ENCODE results near the gene XIAP. TPM values are rescaled to one million over a fixed set of nuclear protein-coding genes. Genes with fewer than 3 reads are reported as not detected.
"Not testable (repeated sequence)": the region's sequence is repeated elsewhere in the genome, so short reads cannot be mapped to it uniquely, and the experiment has no call there.

The XIAP gene
- total RNA-seq, 1 experiment from 2014 or later, result 24.5 TPM

GRCh38 chrX:123860983-123861382 is 1.1 kb downstream of the XIAP start:
- in situ Hi-C loops (cut with HindIII; ENCODE audit: low pct_unique_long_range_greater_than_20kb, low sequenced_read_pairs), result no loop called here
- no peak for DNase-seq (ENCODE audit: low read depth)

- DNase-seq (ENCODE audit: low read depth), result peak; percentile 46
- in situ Hi-C loops (cut with HindIII; ENCODE audit: low pct_unique_long_range_greater_than_20kb, low sequenced_read_pairs), result no loop called here
These were observed 9.6 kb downstream of the XIAP start for GRCh38 chrX:123869488-123869887.

GRCh38 chrX:123871309-123871708 is 11.5 kb downstream of the XIAP start:
- in situ Hi-C loops (cut with HindIII; ENCODE audit: low pct_unique_long_range_greater_than_20kb, low sequenced_read_pairs), result no loop called here
- peak; percentile 35 for DNase-seq (ENCODE audit: low read depth)

DNA sequence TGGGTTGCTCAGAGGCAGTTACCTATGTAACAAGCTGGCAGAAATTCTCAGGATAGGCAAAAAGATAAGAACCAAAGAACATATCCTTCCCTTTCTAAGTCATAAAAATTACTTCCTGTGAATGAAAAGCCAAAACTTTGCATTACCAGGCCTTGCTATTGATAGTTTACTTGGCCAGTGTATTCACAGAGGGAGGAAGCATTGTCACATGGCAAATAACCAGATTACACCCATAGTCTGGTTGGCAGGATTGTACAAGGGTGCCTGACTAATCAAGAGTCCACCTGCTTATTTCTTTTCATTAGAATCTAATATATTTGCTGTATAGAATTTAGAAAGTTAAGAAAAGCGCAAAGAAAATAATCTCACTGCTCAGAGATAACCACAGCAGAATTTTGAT is 14.1 kb downstream of the XIAP start:
- DNase-seq (ENCODE audit: low read depth), result no peak
- in situ Hi-C loops (cut with HindIII; ENCODE audit: low pct_unique_long_range_greater_than_20kb, low sequenced_read_pairs), result no loop called here

GRCh38 chrX:123876177-123876576 is 16.3 kb downstream of the XIAP start:
- in situ Hi-C loops (cut with HindIII; ENCODE audit: low pct_unique_long_range_greater_than_20kb, low sequenced_read_pairs), result no loop called here
- DNase-seq (ENCODE audit: low read depth), result no peak

DNA sequence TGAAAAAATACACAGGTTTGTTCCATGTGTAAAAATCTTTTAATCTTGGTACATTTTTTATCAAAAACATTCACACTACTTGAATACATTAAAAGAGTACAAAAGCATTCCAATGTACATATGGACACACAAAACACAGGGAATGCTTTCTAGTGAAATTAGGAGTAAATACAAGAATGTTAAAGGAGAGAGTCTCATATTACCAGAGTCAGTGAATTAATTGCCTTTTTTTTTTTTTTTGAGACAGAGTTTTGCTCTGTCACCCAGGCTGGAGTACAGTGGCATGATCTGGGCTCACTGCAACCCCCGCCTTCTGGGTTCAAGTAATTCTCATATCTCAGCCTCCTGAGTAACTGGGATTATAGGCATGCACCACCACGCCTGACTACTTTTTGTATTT is 17.0 kb downstream of the XIAP start:
- in situ Hi-C loops (cut with HindIII; ENCODE audit: low pct_unique_long_range_greater_than_20kb, low sequenced_read_pairs), result no loop called here

DNA sequence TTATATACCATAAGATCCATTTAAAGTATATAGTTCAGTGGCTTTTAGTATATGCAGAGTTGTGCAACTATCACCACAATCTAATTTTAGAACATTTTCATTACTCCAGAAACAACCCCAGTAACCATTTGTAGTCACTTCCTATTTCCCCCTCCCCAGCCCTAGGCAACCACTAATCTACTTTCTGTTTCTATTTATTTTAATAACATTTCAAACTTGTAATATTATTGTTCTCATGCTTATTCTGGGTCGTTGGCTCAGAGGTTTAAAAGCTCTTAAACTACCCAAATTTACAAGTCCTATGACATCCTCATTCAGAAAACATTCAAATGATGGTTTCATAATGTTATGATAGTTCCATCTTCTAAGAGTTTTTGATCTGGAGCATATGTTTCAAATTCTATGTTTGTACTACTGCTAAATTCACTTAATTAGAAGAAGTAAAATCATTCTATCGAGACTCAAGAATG is 18.4 kb downstream of the XIAP start:
- in situ Hi-C loops (cut with HindIII; ENCODE audit: low pct_unique_long_range_greater_than_20kb, low sequenced_read_pairs), result no loop called here

More for the DNA sequence above, 17.0 kb downstream of the XIAP start:
- no peak for DNase-seq (ENCODE audit: low read depth)

GRCh38 chrX:123881330-123881729 is 21.5 kb downstream of the XIAP start:
- peak; percentile 25 for DNase-seq (ENCODE audit: low read depth)
- in situ Hi-C loops (cut with HindIII; ENCODE audit: low pct_unique_long_range_greater_than_20kb, low sequenced_read_pairs), result no loop called here

More for the DNA sequence above, 18.4 kb downstream of the XIAP start:
- DNase-seq (ENCODE audit: low read depth), result no peak

DNA sequence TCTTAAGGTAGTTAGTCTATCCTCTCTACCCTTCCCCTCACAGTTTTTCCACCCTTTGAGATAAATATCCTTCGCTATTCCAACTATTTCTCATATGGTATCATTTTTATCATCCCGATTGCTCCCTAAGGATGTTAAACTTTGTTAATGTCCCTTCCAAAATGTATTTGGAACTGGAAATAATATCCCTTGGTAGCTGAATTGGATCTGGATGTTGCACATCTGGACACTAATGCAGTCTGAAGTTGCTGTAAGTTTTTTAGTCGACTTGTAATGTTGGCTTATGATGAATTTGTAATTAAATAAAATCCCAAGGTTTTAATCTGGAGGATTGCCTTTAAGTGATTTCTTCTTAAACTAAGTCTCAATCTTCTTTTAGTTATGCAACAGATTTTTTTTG is 22.5 kb downstream of the XIAP start:
- no peak for DNase-seq (ENCODE audit: low read depth)
- in situ Hi-C loops (cut with HindIII; ENCODE audit: low pct_unique_long_range_greater_than_20kb, low sequenced_read_pairs), result no loop called here

GRCh38 chrX:123884809-123885408 is 25.1 kb downstream of the XIAP start:
- in situ Hi-C loops (cut with HindIII; ENCODE audit: low pct_unique_long_range_greater_than_20kb, low sequenced_read_pairs), result no loop called here

GRCh38 chrX:123899701-123900100 is 39.8 kb downstream of the XIAP start:
- in situ Hi-C loops (cut with HindIII; ENCODE audit: low pct_unique_long_range_greater_than_20kb, low sequenced_read_pairs), result no loop called here
- no peak for DNase-seq (ENCODE audit: low read depth)

More at GRCh38 chrX:123884809-123885408, 25.1 kb downstream of the XIAP start:
- DNase-seq (ENCODE audit: low read depth), result peak; percentile 42

DNA sequence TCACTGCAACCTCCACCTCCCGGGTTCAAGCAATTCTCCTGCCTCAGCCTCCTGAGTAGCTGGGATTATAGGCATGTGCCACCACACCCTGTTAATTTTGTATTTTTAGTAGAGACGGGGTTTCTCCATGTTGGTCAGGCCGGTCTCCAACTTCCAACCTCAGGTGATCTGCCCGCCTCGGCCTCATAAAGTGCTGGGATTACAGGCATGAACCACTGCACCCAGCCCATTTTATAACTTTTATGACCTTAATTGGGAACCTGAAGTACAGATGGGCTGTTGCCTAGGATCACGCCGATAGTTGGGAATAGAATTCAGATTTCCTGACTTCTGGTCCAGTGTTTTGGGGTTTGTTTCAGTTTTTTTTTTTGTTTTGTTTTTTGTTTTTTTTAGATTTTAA is 43.4 kb downstream of the XIAP start:
- in situ Hi-C loops (cut with HindIII; ENCODE audit: low pct_unique_long_range_greater_than_20kb, low sequenced_read_pairs); DNase-seq (ENCODE audit: low read depth): not testable (repeated sequence)

DNA sequence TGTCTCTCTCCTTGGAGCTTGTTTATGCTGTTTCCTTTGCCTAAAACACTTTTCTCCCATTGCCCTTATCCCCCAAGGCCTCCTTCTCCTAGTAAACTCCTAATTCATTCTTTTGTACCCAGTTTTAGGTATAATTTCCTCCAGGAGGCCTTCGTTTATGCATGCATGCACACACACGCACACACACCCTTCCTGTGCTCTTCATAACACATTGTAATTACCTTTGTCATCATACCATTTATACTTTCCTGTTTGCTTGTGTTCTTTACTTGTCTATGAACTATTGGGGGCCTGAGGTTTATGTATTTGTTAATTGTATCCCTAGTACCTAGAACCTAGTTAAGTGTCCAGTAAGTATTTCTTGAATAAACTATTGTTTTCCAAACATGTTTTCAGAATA is 45.5 kb downstream of the XIAP start:
- in situ Hi-C loops (cut with HindIII; ENCODE audit: low pct_unique_long_range_greater_than_20kb, low sequenced_read_pairs), result no loop called here
- no peak for DNase-seq (ENCODE audit: low read depth)

DNA sequence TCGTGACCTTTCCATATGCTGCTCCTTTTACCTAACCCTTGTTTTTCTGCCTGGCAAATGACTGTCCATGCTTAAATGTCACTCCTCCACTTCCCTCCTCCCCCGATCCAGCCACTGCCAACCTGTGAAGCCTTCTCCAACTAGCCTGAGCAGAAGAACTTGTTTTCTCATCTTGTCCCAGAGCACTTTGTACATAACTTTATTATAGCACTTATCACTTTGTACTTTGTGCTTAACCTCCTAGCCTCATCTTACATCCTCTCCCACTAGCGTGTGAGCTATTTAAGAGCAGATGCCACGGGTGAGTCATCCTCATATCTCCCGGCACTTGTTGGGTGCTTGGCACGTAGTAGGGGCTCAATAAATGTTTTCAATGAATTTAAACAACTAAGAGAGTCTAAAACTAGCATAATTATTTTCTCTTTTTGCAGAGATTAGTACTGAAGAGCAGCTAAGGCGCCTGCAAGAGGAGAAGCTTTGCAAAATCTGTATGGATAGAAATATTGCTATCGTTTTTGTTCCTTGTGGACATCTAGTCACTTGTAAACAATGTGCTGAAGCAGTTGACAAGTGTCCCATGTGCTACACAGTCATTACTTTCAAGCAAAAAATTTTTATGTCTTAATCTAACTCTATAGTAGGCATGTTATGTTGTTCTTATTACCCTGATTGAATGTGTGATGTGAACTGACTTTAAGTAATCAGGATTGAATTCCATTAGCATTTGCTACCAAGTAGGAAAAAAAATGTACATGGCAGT is 46.9 kb downstream of the XIAP start:
- in situ Hi-C loops (cut with HindIII; ENCODE audit: low pct_unique_long_range_greater_than_20kb, low sequenced_read_pairs), result no loop called here
- DNase-seq (ENCODE audit: low read depth), result no peak

GRCh38 chrX:123909523-123909922 is 49.7 kb downstream of the XIAP start:
- in situ Hi-C loops (cut with HindIII; ENCODE audit: low pct_unique_long_range_greater_than_20kb, low sequenced_read_pairs), result no loop called here
- no peak for DNase-seq (ENCODE audit: low read depth)

GRCh38 chrX:123917069-123917468 is 57.2 kb downstream of the XIAP start:
- in situ Hi-C loops (cut with HindIII; ENCODE audit: low pct_unique_long_range_greater_than_20kb, low sequenced_read_pairs), result no loop called here

DNA sequence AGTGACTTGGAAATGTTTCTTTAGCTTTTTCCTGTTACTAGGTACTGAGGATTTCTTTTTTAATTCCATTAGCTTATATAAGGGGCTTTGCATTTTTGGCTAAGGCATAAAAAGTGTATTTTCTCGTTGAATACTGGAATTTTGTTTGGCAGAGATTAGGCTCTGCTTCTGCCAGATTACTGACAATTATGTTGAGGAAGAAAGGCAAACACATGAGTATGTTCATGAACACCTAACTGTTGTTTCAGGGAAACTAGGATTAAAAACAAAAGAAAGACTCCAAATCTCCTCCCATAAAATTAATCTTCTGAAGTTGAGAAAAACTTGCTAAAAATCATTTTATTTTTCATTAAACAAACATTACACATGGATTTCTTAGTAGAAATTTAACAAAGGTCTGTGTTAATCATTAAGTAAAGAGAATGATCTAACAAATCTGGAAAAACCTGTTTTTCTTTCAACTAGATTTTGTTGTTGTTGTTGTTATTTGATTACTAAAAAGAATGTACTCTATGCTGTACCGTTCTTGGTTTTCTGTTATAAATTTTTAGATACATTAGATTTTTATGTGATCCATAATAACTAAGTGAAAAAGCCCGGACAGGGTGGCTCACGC is 58.4 kb downstream of the XIAP start:
- DNase-seq (ENCODE audit: low read depth), result no peak
- in situ Hi-C loops (cut with HindIII; ENCODE audit: low pct_unique_long_range_greater_than_20kb, low sequenced_read_pairs), result no loop called here

More at GRCh38 chrX:123917069-123917468, 57.2 kb downstream of the XIAP start:
- no peak for DNase-seq (ENCODE audit: low read depth)

GRCh38 chrX:123920105-123920785 is 60.4 kb downstream of the XIAP start:
- peak; percentile 32 for DNase-seq (ENCODE audit: low read depth)
- in situ Hi-C loops (cut with HindIII; ENCODE audit: low pct_unique_long_range_greater_than_20kb, low sequenced_read_pairs), result no loop called here

- DNase-seq (ENCODE audit: low read depth), result no peak
- in situ Hi-C loops (cut with HindIII; ENCODE audit: low pct_unique_long_range_greater_than_20kb, low sequenced_read_pairs), result no loop called here
These were observed 63.4 kb downstream of the XIAP start for GRCh38 chrX:123923211-123923610.
